Heart right ventricle (tissue), 16 donors: Measurements from ENCODE around the gene CD151. TPM values are rescaled to one million over a fixed set of nuclear protein-coding genes. Genes with fewer than 3 reads are reported as not detected.
A peak's percentile ranks its signal among the peaks of the same experiment; 100 is the strongest.

ENCODE experiments used
- ATAC-seq, 8 donors: fragments of 200-7000 bp; cut with Tn5 transposase; one replicate each; pipeline ENCODE4 v1.9.1; 2020; ENCODE audit warnings: mild to moderate bottlenecking in 8 of 8, moderate library complexity in 8 of 8, moderate number of reproducible peaks in 1 of 8
- DNase-seq, 2 donors: peaks; one replicate each; pipeline ENCODE4 v3.0.0-alpha.2; 2020
- H3K27ac ChIP-seq, 10 donors: fragments of 200-600 bp; sonication (generic) in 2 of 10; one replicate each; pipeline versions ENCODE4 v1.5.0 to v1.8.0; 2020 to 2022; ENCODE audit warnings: mild to moderate bottlenecking in 3 of 10
- H3K27me3 ChIP-seq, 7 donors: fragments of 200-600 bp; one replicate each; pipeline ENCODE4 v1.8.0; 2021 to 2022; ENCODE audit warnings: mild to moderate bottlenecking in 2 of 7
- H3K36me3 ChIP-seq, 9 donors: fragments of 200-600 bp; sonication (generic) in 1 of 9; one replicate each; pipeline versions ENCODE4 v1.5.0 to v1.8.0; 2020 to 2022; ENCODE audit warnings: mild to moderate bottlenecking in 2 of 9
- H3K4me1 ChIP-seq, 9 donors: fragments of 200-600 bp; sonication (generic) in 1 of 9; one replicate each; pipeline versions ENCODE4 v1.5.0 to v1.8.0; 2020 to 2022; ENCODE audit warnings: mild to moderate bottlenecking in 4 of 9
- H3K4me3 ChIP-seq, 10 donors: fragments of 200-600 bp; sonication (generic) in 2 of 10; one replicate each; pipeline versions ENCODE4 v1.5.0 to v1.8.0; 2020 to 2022; ENCODE audit warnings: mild to moderate bottlenecking in 7 of 10, moderate library complexity in 2 of 10
- H3K9me3 ChIP-seq, 11 donors: fragments of 200-600 bp in 10 of 11; sonication (generic) in 2 of 11; one replicate each; pipeline versions ENCODE4 v1.5.0 to v1.8.0; 2013 to 2022; ENCODE audit warnings: mild to moderate bottlenecking in 2 of 11, control low read depth in 1 of 11, moderate library complexity in 1 of 11
- CTCF ChIP-seq, 9 donors: fragments of 200-600 bp; sonication (generic) in 2 of 9; IDR thresholded peaks; one replicate each; pipeline versions ENCODE4 v1.5.0 to v1.8.0; 2021 to 2022; ENCODE audit warnings: antibody characterized with exemption in 9 of 9, mild to moderate bottlenecking in 5 of 9, moderate library complexity in 1 of 9
- WGBS, 2 donors: extraction: QIAGEN DNeasy Blood & Tissue Kit; methylation state at CpG; one replicate each; pipeline ENCODE4 v1.1.7; 2013; ENCODE audit warnings: inconsistent platforms in 1 of 2; 5-methylcytosine and 5-hydroxymethylcytosine counted together
- intact Hi-C, 10 donors: fragments of 100-400 bp; cut with DNase I; formaldehyde crosslinking; loops; one replicate each; pipeline versions ENCODE4 v1.11.1 to v1.14.2; 2022
- polyA plus RNA-seq, 2 donors: library from polyadenylated mRNA; stranded (reverse); fragments of 200-250 nt; gene quantifications; one replicate each; pipeline ENCODE4 v1.2.3, GENCODE V29; 2013
- total RNA-seq, 10 donors: library from RNA; stranded (reverse); fragmentation: NEBNext Ultra II Directional in 3 of 10; extraction: Animal tissue kit (Norgen Biotek cat#: 25700) in 3 of 10; gene quantifications; one replicate each; pipeline versions ENCODE4 v1.2.1 to v1.2.4, GENCODE V29; 2021 to 2023
- donor health status: Arrhythmogenic right ventricular cardiomyopathy.
- donor health status: ischemic (EF 13 %, LVEDD 7.1; RV severe dilation, severe dysfunction).
- donor health status: healthy with polysubstance abuse.
- donor health status: DM: no; HTN: yes; CAD: no.
- donor health status: DM: no; HTN: no; CAD: no.
- donor health status: ischemic (EF 25% LVEDD 6.9; RV normal size, moderate dysfunction).
- donor health status: ischemic (EF 25% LVEDD 5.7; RV mildly dilated, moderate dysfunction).
- donor health status: healthy.
- donor health status: DM: yes; HTN: yes; CAD: no.
- donor health status: Ischemic cardiomyopathy.
- donor health status: ischemic (EF 35%, LVEDD 5.7; RV mildly dilated, moderate dysfunction).
- donor health status: nonischemic (EF 11% LVEDD 7.7; RV severe dilation, severe dysfunction).
- donor health status: DM: yes; HTN: yes; CAD: no.
- donor health status: PGD.
- donor health status: ischemic (EF 29% LVEDD 5.4; RV normal size, mild dysfunction).
- donor health status: nonischemic (EF 23%, LVEDD 6.1; RV moderate dilation, normal function).

Gene CD151
- total and polyA plus RNA-seq, 12 donors: 286 to 684 (median 466) TPM

- Histone ChIP-seq H3K4me3 (no peak overlapping the region), H3K27ac (no peak overlapping the region), H3K27me3 (peaks cover 0 to 31% (median 25%) of the 10 kb centered on the region in 7 donors), H3K4me1 (peaks cover 0 to 18% (median 9%) of the 10 kb centered on the region in 9 donors), H3K9me3 (no peaks in the 10 kb centered on the region), H3K36me3 (peaks cover 0 to 12% (median 0%) of the 10 kb centered on the region in 9 donors)
- intact Hi-C loops: no loop called here
- WGBS, 2 donors: 90 to 92% methylated on average over 24 of the region's 24 CpGs
- DNase-seq (no peak), ATAC-seq (no peak)
- no peak for TF ChIP-seq CTCF (IDR thresholded peaks at IDR 0.05)
Measured at GRCh38 chr11:787084-787675, 45.6 kb upstream of the CD151 start.

- ATAC-seq: no peak
Measured at GRCh38 chr11:788009-788640, 44.6 kb upstream of the CD151 start.

GRCh38 chr11:788953-789940 is 43.5 kb upstream of the CD151 start:
- Histone ChIP-seq H3K27ac (no peak overlapping the region), H3K27me3 (peaks cover 0 to 31% (median 25%) of the 10 kb centered on the region in 7 donors), H3K4me1 (peaks cover 0 to 5% (median 0%) of the 10 kb centered on the region in 9 donors), H3K4me3 (peak overlapping the region in 3 of 10 donors; percentile 3 to 26 (median 5)), H3K36me3 (peaks cover 0 to 24% (median 0%) of the 10 kb centered on the region in 9 donors), H3K9me3 (no peaks in the 10 kb centered on the region)
- DNase-seq (no peak), ATAC-seq (no peak)
- no peak for TF ChIP-seq CTCF (IDR thresholded peaks at IDR 0.05)
- 37 to 40% methylated on average over 27 to 31 of the region's 31 CpGs for WGBS, 2 donors
- intact Hi-C loops: no loop called here

More at GRCh38 chr11:788009-788640, 44.6 kb upstream of the CD151 start:
- 71 to 81% methylated on average over 28 of the region's 28 CpGs for WGBS, 2 donors
- H3K4me1 ChIP-seq: peaks cover 0 to 14% (median 9%) of the 10 kb centered on the region in 9 donors
- intact Hi-C loops: no loop called here
- H3K27ac ChIP-seq: no peak overlapping the region
- H3K27me3 ChIP-seq: peaks cover 0 to 31% (median 25%) of the 10 kb centered on the region in 7 donors
- DNase-seq: no peak
- H3K36me3 ChIP-seq: peaks cover 0 to 16% (median 0%) of the 10 kb centered on the region in 9 donors
- H3K4me3 ChIP-seq: no peak overlapping the region
- H3K9me3 ChIP-seq: no peaks in the 10 kb centered on the region
- no peak for TF ChIP-seq CTCF (IDR thresholded peaks at IDR 0.05)

GRCh38 chr11:789943-790342 is 42.8 kb upstream of the CD151 start, which contains the start of gene CEND1:
Gene CEND1, minus strand, starts transcription at chr11:790090. Its CDS starts 1,514 bp downstream, at chr11:788576.
- peak in 3 of 8 donors; percentile 7 to 21 (median 13) for ATAC-seq
- intact Hi-C loops: no loop called here
- 3 to 4% methylated on average over 33 to 44 of the region's 44 CpGs for WGBS, 2 donors
- DNase-seq: no peak
- H3K27me3 ChIP-seq: peaks cover 0 to 31% (median 25%) of the 10 kb centered on the region in 7 donors
- no peak for TF ChIP-seq CTCF (IDR thresholded peaks at IDR 0.05)
- H3K4me1 ChIP-seq: peaks cover 0 to 10% (median under 1%) of the 10 kb centered on the region in 9 donors
- H3K4me3 ChIP-seq: peak within 1 kb of the TSS in 3 of 10 donors; percentile 3 to 26 (median 5)
- H3K36me3 ChIP-seq: peaks cover 0 to 24% (median 0%) of the 10 kb centered on the region in 9 donors
- no peak within 1 kb of the TSS for H3K27ac ChIP-seq
- no peaks in the 10 kb centered on the region for H3K9me3 ChIP-seq
